ENCODE data around the gene BAZ2A.

DNA sequence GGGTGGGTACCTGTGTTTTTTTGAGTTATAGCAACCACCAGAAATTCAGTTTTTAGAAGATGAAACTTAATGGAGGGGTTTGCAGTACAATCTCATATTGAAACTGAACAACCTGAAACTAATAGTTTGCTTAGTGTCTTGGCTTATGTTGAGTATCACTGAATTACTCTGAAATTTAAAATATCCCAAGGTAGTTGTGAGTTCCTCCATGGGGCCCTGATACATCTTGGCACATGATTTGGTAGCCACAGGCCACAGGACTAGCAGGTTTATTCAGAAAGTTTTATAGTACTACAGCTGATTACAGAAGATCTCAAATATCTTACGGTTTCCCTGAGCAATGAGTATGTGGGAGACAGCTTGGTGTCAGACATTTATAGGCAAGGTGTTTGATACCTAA is 47.6 kb upstream of the BAZ2A start:
- TF ChIP-seq, protein P1, sequence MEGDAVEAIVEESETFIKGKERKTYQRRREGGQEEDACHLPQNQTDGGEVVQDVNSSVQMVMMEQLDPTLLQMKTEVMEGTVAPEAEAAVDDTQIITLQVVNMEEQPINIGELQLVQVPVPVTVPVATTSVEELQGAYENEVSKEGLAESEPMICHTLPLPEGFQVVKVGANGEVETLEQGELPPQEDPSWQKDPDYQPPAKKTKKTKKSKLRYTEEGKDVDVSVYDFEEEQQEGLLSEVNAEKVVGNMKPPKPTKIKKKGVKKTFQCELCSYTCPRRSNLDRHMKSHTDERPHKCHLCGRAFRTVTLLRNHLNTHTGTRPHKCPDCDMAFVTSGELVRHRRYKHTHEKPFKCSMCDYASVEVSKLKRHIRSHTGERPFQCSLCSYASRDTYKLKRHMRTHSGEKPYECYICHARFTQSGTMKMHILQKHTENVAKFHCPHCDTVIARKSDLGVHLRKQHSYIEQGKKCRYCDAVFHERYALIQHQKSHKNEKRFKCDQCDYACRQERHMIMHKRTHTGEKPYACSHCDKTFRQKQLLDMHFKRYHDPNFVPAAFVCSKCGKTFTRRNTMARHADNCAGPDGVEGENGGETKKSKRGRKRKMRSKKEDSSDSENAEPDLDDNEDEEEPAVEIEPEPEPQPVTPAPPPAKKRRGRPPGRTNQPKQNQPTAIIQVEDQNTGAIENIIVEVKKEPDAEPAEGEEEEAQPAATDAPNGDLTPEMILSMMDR (conservative IDR thresholded peaks at IDR 0.05; ENCODE audit: low read length), result no peak
- no peak for TF ChIP-seq EZH2phosphoT487 (IDR thresholded peaks at IDR 0.05; ENCODE audit: borderline replicate concordance)
